Erythroblast (primary cell): ENCODE data around the gene MEGF9.

Experiments used
- GATA1 ChIP-seq: IDR thresholded peaks from 2 replicates; pipeline ENCODE4 v1.6.1; 2011; ENCODE audit warnings: low read depth, mild to moderate bottlenecking, control low read depth, low read length, moderate library complexity
- POLR2A ChIP-seq: IDR thresholded peaks from 2 replicates; pipeline ENCODE4 v1.6.1; 2011; ENCODE audit warnings: mild to moderate bottlenecking, low read length

GRCh38 chr9:120688758-120689157 is 25.5 kb downstream of the MEGF9 start:
- TF ChIP-seq POLR2A = no peak
- TF ChIP-seq GATA1 = no peak
